ENCODE measurements around the gene CUEDC1. TPM values are rescaled to one million over a fixed set of nuclear protein-coding genes. Genes with fewer than 3 reads are reported as not detected.

The CUEDC1 gene
- polyA plus RNA-seq, 4 donors: 1.6 to 14.9 (median 6.1) TPM

DNA sequence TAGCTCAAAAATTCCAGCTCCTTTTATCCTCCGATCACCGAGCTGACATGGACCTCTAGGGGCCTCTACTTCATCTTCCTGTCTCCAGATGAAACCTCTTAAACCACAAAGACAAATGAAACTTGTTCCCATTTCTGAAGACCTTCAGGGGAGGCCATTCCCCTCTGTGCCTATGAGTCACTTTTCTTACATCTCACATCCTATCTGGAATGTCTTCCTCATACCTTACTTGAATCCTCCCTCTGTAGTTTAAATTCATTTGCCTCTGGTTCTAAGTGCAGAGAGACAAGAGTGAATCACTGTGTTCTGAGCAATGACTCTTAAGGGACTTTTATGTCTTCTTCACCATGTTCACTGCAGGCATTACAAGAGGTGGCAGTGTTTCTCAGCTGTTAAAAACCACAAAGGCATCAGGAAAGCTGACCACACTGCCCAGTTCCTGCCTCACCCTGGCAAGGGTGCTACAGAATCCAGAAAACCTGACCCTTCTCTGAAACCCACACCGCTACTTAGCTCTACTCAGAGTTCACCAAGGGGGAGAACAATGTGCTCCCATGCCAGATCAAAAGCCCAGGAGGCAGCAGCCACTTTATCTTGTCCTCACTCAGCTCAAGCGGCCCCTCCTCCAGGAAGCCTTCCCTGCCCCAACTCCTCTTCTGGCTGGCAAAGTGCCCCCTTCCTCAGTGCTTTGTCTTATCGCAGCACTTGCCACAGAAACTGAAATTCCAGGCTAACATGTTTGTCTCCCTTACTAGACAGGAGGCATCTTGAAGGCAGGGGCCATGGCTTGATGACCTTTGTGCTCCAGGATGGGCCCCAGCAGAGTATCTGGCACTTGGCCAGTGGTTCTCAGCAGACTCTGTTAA is 6.4 kb downstream of the CUEDC1 start:
- Histone ChIP-seq H3K27ac (ENCODE audit: low read depth in 1 of 3, low read length in 2 of 3) (peak overlapping the region in 2 of 3 donors; percentile 47 to 79), H3K9me3 (ENCODE audit: control insufficient read depth in 2 of 2, insufficient read depth in 1 of 2, low read depth in 1 of 2, low read length in 1 of 2) (no peaks in the 10 kb centered on the region), H3K4me1 (ENCODE audit: control insufficient read depth in 3 of 3, insufficient read depth in 2 of 3, low read depth in 1 of 3, low read length in 2 of 3) (peaks cover 0 to 24% (median 22%) of the 10 kb centered on the region in 3 donors), H3K36me3 (ENCODE audit: control insufficient read depth in 3 of 3, insufficient read depth in 2 of 3, low read depth in 1 of 3, low read length in 3 of 3) (peaks cover 0 to 3% (median 0%) of the 10 kb centered on the region in 3 donors), H3K4me3 (ENCODE audit: low read depth in 1 of 3, low read length in 3 of 3) (no peak overlapping the region), H3K27me3 (ENCODE audit: control insufficient read depth in 3 of 3, insufficient read depth in 3 of 3, low read length in 3 of 3) (peaks cover 0 to 2% (median 0%) of the 10 kb centered on the region in 3 donors)
- 66 to 85% (median 81%) methylated on average over 5 of the region's 5 CpGs for WGBS, 3 donors
- no peak for FAIRE-seq
- no peak for DNase-seq

DNA sequence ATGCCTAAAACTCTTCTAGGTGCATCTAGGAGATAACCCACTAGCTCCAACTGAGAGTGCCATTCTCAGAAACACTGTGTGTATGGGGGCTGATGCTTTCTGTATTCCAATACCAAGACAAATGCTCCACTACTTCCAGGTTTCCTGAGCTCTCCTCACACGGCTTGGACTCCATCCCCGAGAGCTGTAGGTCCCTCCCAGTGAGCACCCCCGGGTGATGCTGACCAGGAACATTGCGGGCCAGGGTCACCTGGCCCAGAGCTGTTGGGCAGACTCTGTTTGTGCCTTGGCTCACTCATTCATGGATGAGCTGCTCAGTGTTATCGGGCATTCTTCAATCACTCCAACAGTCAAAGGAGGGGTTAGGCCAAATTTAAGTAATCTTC is 7.0 kb downstream of the CUEDC1 start:
- no peaks in the 10 kb centered on the region for H3K9me3 ChIP-seq (ENCODE audit: control insufficient read depth in 2 of 2, insufficient read depth in 1 of 2, low read depth in 1 of 2, low read length in 1 of 2)
- H3K27ac ChIP-seq (ENCODE audit: low read depth in 1 of 3, low read length in 2 of 3): peak overlapping the region in 2 of 3 donors; percentile 24 to 79
- 74 to 86% (median 84%) methylated on average over 5 of the region's 5 CpGs for WGBS, 3 donors
- no peaks in the 10 kb centered on the region for H3K27me3 ChIP-seq (ENCODE audit: control insufficient read depth in 3 of 3, insufficient read depth in 3 of 3, low read length in 3 of 3)
- H3K4me3 ChIP-seq (ENCODE audit: low read depth in 1 of 3, low read length in 3 of 3): no peak overlapping the region
- peaks cover 0 to 24% (median 22%) of the 10 kb centered on the region in 3 donors for H3K4me1 ChIP-seq (ENCODE audit: control insufficient read depth in 3 of 3, insufficient read depth in 2 of 3, low read depth in 1 of 3, low read length in 2 of 3)
- DNase-seq (no peak), FAIRE-seq (no peak)
- H3K36me3 ChIP-seq (ENCODE audit: control insufficient read depth in 3 of 3, insufficient read depth in 2 of 3, low read depth in 1 of 3, low read length in 3 of 3): no peaks in the 10 kb centered on the region

DNA sequence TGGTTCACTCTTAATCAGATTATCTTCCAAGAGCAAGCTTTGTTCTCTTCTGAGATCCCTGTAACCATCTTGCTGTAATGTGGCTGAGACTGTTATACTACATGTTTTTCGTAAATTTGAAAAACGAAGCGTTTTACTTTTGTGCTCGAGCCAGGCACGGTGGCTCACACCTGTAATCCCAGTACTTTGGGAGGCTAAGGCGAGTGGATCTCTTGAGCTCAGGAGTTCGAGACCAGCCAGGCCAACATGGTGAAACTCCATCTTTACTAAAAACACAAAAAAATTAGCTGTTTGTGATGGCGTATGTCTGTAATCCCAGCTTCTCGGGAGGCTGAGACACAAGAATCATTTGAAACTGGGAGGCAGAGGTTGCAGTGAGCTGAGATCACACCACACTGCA is 7.8 kb downstream of the CUEDC1 start:
- Histone ChIP-seq H3K36me3 (ENCODE audit: control insufficient read depth in 3 of 3, insufficient read depth in 2 of 3, low read depth in 1 of 3, low read length in 3 of 3) (no peaks in the 10 kb centered on the region), H3K4me3 (ENCODE audit: low read depth in 1 of 3, low read length in 3 of 3) (no peak overlapping the region), H3K9me3 (ENCODE audit: control insufficient read depth in 2 of 2, insufficient read depth in 1 of 2, low read depth in 1 of 2, low read length in 1 of 2) (no peaks in the 10 kb centered on the region), H3K27ac (ENCODE audit: low read depth in 1 of 3, low read length in 2 of 3) (peak overlapping the region in 2 of 3 donors; percentile 37 to 90), H3K4me1 (ENCODE audit: control insufficient read depth in 3 of 3, insufficient read depth in 2 of 3, low read depth in 1 of 3, low read length in 2 of 3) (peaks cover 0 to 24% (median 18%) of the 10 kb centered on the region in 3 donors), H3K27me3 (ENCODE audit: control insufficient read depth in 3 of 3, insufficient read depth in 3 of 3, low read length in 3 of 3) (no peaks in the 10 kb centered on the region)
- FAIRE-seq: no peak
- no peak for DNase-seq
- WGBS, 3 donors: 58 to 75% (median 64%) methylated on average over 9 of the region's 9 CpGs

DNA sequence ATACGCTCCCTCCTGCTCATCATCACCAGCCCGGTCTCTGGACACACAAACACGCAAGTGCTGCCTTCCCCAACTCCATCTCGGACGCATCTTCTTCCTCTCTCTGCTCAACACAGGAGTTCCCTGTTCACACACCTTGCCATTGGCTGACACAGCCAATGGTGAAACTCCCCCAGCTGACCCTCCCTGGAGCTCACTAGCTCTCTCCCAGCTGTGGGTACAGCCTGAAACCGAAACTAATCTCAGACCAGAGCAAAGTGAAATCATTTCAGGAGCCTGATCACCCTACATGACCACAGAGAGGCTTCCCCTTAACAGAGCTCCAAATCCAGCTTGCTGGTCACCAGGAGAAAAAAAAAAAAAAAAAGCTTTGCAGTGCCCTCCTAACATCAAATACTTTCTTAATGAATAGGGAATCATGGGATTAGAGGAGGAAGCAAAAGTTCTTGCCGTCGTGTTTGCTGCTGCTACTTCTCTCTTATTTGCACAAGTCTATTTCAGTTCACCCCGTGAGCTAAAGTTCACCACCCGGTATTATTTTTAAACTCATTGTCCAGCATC is 8.3 kb downstream of the CUEDC1 start:
- peaks cover 0 to 24% (median 17%) of the 10 kb centered on the region in 3 donors for H3K4me1 ChIP-seq (ENCODE audit: control insufficient read depth in 3 of 3, insufficient read depth in 2 of 3, low read depth in 1 of 3, low read length in 2 of 3)
- no peaks in the 10 kb centered on the region for H3K9me3 ChIP-seq (ENCODE audit: control insufficient read depth in 2 of 2, insufficient read depth in 1 of 2, low read depth in 1 of 2, low read length in 1 of 2)
- H3K36me3 ChIP-seq (ENCODE audit: control insufficient read depth in 3 of 3, insufficient read depth in 2 of 3, low read depth in 1 of 3, low read length in 3 of 3): no peaks in the 10 kb centered on the region
- FAIRE-seq (no peak), DNase-seq (peak; percentile 85 to 87)
- peak overlapping the region in 2 of 3 donors; percentile 37 to 90 for H3K27ac ChIP-seq (ENCODE audit: low read depth in 1 of 3, low read length in 2 of 3)
- peak overlapping the region in 2 of 3 donors; percentile 4 to 20 for H3K4me3 ChIP-seq (ENCODE audit: low read depth in 1 of 3, low read length in 3 of 3)
- no peaks in the 10 kb centered on the region for H3K27me3 ChIP-seq (ENCODE audit: control insufficient read depth in 3 of 3, insufficient read depth in 3 of 3, low read length in 3 of 3)
- WGBS, 3 donors: 4 to 9% (median 6%) methylated on average over 10 of the region's 10 CpGs

DNA sequence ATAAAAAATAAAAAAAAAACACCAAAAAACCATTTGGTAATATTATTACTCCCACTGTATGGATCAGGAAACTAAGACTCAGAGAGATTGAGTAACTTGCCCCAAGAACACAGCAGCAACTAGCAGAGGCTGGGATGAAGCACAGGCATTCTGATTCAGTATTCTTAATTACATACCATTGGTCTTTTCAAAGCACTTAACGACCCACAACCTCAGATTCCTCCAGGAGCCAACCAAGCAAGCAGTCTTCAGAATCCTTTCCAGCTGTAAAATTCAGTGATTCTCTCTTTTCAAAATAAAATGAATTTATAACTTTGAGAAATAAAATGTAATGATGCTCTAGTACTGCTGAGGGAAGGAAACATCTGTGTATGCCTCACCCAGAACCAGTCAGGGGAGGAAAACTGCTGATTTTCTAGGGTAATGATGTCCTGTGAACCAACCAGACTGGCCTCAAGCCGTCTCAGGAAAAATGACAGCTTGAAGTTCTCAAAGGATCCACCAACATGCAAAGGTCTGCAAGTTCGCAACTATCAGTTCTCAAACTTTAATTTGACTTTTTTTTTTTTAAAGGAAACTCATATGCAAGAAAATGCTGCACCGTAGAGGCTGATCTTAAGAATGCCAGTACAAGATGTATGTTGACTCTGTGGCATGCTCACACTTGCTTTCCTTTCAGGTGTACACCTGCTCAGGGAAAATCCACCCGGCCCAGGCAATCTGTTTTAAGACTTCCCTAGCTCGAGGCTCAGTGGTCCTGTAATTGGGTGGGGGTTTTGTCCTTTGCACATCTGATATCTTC is 9.0 kb downstream of the CUEDC1 start:
- peaks cover 0 to 24% (median 17%) of the 10 kb centered on the region in 3 donors for H3K4me1 ChIP-seq (ENCODE audit: control insufficient read depth in 3 of 3, insufficient read depth in 2 of 3, low read depth in 1 of 3, low read length in 2 of 3)
- H3K27me3 ChIP-seq (ENCODE audit: control insufficient read depth in 3 of 3, insufficient read depth in 3 of 3, low read length in 3 of 3): no peaks in the 10 kb centered on the region
- WGBS, 3 donors: 17 to 21% (median 20%) methylated on average over 6 of the region's 6 CpGs
- DNase-seq (no peak), FAIRE-seq (no peak)
- peak overlapping the region in 2 of 3 donors; percentile 4 to 20 for H3K4me3 ChIP-seq (ENCODE audit: low read depth in 1 of 3, low read length in 3 of 3)
- no peaks in the 10 kb centered on the region for H3K9me3 ChIP-seq (ENCODE audit: control insufficient read depth in 2 of 2, insufficient read depth in 1 of 2, low read depth in 1 of 2, low read length in 1 of 2)
- H3K27ac ChIP-seq (ENCODE audit: low read depth in 1 of 3, low read length in 2 of 3): peak overlapping the region in 2 of 3 donors; percentile 37 to 90
- H3K36me3 ChIP-seq (ENCODE audit: control insufficient read depth in 3 of 3, insufficient read depth in 2 of 3, low read depth in 1 of 3, low read length in 3 of 3): no peaks in the 10 kb centered on the region

DNA sequence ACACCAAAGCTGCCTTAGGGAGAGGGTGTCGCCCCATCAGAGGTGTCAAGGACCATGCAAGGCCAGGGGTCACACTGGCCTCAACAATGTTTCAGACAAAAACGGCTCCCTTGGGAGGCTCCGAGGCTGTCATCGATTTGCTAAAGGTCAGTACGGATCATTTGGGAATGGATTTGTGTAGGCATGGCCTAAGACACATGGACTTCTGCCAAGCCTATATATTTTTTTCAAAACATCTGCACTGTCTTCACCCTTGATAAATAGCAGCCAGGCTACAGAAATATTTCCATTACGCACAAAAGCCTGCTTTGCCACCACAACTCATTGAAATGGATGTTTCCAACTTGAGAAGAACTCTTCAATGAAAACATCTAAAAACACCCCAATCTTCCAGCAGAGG is 10.3 kb downstream of the CUEDC1 start:
- 77 to 90% (median 86%) methylated on average over 6 of the region's 6 CpGs for WGBS, 3 donors
- peaks cover 0 to 24% (median 23%) of the 10 kb centered on the region in 3 donors for H3K4me1 ChIP-seq (ENCODE audit: control insufficient read depth in 3 of 3, insufficient read depth in 2 of 3, low read depth in 1 of 3, low read length in 2 of 3)
- no peaks in the 10 kb centered on the region for H3K36me3 ChIP-seq (ENCODE audit: control insufficient read depth in 3 of 3, insufficient read depth in 2 of 3, low read depth in 1 of 3, low read length in 3 of 3)
- H3K27ac ChIP-seq (ENCODE audit: low read depth in 1 of 3, low read length in 2 of 3): no peak overlapping the region
- FAIRE-seq (no peak), DNase-seq (no peak)
- no peaks in the 10 kb centered on the region for H3K27me3 ChIP-seq (ENCODE audit: control insufficient read depth in 3 of 3, insufficient read depth in 3 of 3, low read length in 3 of 3)
- H3K9me3 ChIP-seq (ENCODE audit: control insufficient read depth in 2 of 2, insufficient read depth in 1 of 2, low read depth in 1 of 2, low read length in 1 of 2): no peaks in the 10 kb centered on the region
- no peak overlapping the region for H3K4me3 ChIP-seq (ENCODE audit: low read depth in 1 of 3, low read length in 3 of 3)

DNA sequence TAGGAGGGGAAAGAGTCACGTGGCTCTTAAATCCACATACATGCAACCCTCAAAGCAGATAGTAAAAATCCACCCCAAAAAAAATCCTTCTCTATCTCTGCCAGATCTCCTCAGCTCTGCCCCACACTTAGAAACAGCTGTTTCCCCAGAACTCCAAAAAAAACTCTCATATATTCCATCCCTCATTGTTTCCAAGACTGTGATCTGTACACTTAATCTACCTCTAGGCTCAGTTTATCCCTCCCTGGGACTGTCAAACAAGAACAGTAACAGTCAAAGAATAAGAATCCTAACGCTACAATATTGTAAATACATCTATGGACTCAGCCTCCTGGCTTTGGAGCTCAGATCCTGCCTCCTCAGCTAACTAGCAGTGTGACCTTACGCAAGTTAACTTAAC is 11.6 kb downstream of the CUEDC1 start:
- WGBS, 3 donors: 78 to 85% (median 81%) methylated on average over 3 of the region's 3 CpGs
- FAIRE-seq: no peak
- Histone ChIP-seq H3K4me1 (ENCODE audit: control insufficient read depth in 3 of 3, insufficient read depth in 2 of 3, low read depth in 1 of 3, low read length in 2 of 3) (peaks cover 0 to 24% (median 19%) of the 10 kb centered on the region in 3 donors), H3K27ac (ENCODE audit: low read depth in 1 of 3, low read length in 2 of 3) (no peak overlapping the region), H3K4me3 (ENCODE audit: low read depth in 1 of 3, low read length in 3 of 3) (no peak overlapping the region), H3K9me3 (ENCODE audit: control insufficient read depth in 2 of 2, insufficient read depth in 1 of 2, low read depth in 1 of 2, low read length in 1 of 2) (no peaks in the 10 kb centered on the region), H3K36me3 (ENCODE audit: control insufficient read depth in 3 of 3, insufficient read depth in 2 of 3, low read depth in 1 of 3, low read length in 3 of 3) (peaks cover 0 to 4% (median 0%) of the 10 kb centered on the region in 3 donors), H3K27me3 (ENCODE audit: control insufficient read depth in 3 of 3, insufficient read depth in 3 of 3, low read length in 3 of 3) (no peaks in the 10 kb centered on the region)
- DNase-seq: no peak

DNA sequence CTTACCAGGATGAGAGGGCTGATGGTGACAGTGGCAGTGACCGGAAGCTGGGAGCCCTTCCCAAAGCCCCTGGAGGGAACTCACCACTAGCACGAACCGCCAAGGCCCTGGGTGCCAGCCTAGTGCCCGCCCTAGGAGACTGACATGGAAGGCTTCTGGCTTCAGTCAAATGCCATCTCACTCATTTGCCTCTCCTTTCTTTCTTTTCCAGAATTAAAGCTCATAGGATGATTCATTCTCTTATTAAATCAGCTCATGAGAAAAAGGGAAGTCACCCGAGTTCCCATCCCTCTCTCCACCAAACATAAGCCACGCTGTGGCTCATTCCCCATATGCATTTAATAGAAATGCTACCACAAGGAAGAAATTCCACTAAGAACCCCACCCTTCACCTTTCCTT is 12.1 kb downstream of the CUEDC1 start:
- DNase-seq (no peak), FAIRE-seq (no peak)
- peak overlapping the region in 1 of 3 donors; percentile 61 for H3K27ac ChIP-seq (ENCODE audit: low read depth in 1 of 3, low read length in 2 of 3)
- WGBS, 3 donors: 78 to 90% (median 81%) methylated on average over 6 of the region's 6 CpGs
- peaks cover 0 to 4% (median 0%) of the 10 kb centered on the region in 3 donors for H3K36me3 ChIP-seq (ENCODE audit: control insufficient read depth in 3 of 3, insufficient read depth in 2 of 3, low read depth in 1 of 3, low read length in 3 of 3)
- H3K27me3 ChIP-seq (ENCODE audit: control insufficient read depth in 3 of 3, insufficient read depth in 3 of 3, low read length in 3 of 3): no peaks in the 10 kb centered on the region
- H3K9me3 ChIP-seq (ENCODE audit: control insufficient read depth in 2 of 2, insufficient read depth in 1 of 2, low read depth in 1 of 2, low read length in 1 of 2): no peaks in the 10 kb centered on the region
- H3K4me3 ChIP-seq (ENCODE audit: low read depth in 1 of 3, low read length in 3 of 3): no peak overlapping the region
- H3K4me1 ChIP-seq (ENCODE audit: control insufficient read depth in 3 of 3, insufficient read depth in 2 of 3, low read depth in 1 of 3, low read length in 2 of 3): peaks cover 0 to 27% (median 16%) of the 10 kb centered on the region in 3 donors
